NT2/D1 (cell line): Measurements from ENCODE around the gene TAX1BP3.

Experiments
- SUZ12 ChIP-seq: IDR thresholded peaks from 2 replicates; pipeline ENCODE4 v1.6.1; 2011; ENCODE audit not compliant: insufficient read length, insufficient read depth; ENCODE audit errors: extremely low read depth
- YY1 ChIP-seq: IDR thresholded peaks from 2 replicates; pipeline ENCODE4 v1.6.1; 2011; ENCODE audit not compliant: insufficient read length, insufficient read depth
- ZNF274 ChIP-seq: IDR thresholded peaks from 2 replicates; pipeline ENCODE4 v1.6.1; 2011; ENCODE audit warnings: mild to moderate bottlenecking, low read depth, low read length

DNA sequence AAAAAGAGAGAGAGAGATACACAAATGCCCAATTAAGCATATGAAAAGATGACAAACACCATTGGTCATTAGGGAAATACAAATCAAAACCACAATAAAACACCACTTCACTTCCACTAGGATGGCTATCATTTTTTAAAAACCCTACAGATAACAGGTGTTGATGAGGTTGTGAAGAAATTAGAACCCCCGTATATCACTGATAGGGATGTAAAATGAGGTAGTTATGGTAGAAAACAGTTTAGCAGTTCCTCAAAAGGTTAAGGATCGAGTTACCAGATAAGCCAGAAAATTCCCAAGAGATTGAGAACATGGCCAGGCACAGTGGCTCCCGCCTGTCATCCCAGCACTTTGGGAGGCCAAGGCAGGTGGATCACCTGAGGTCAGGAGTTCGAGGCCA lies 24.8 kb upstream of the TAX1BP3 start:
- no peak for TF ChIP-seq SUZ12
- TF ChIP-seq YY1: no peak
- TF ChIP-seq ZNF274: no peak
